Measurements from ENCODE around the gene STAT5B.

Gene STAT5B

GRCh38 chr17:42275527-42276358, 448 bp downstream of the STAT5B start:
- no peak for DNase-seq (ENCODE audit: low read depth)
- H3K4me3 ChIP-seq (ENCODE audit: control insufficient read depth, low read depth, low read length), result peak overlapping the region; percentile 85

GRCh38 chr17:42274812-42275526, 1.2 kb downstream of the STAT5B start:
- peak overlapping the region; percentile 85 for H3K4me3 ChIP-seq (ENCODE audit: control insufficient read depth, low read depth, low read length)
- no peak for DNase-seq (ENCODE audit: low read depth)
- TF ChIP-seq CTCF (IDR thresholded peaks at IDR 0.05; ENCODE audit: control insufficient read depth, insufficient read depth, low read depth, low read length, missing control alignments), result no peak

More at GRCh38 chr17:42275527-42276358, 448 bp downstream of the STAT5B start:
- no peak for TF ChIP-seq CTCF (IDR thresholded peaks at IDR 0.05; ENCODE audit: control insufficient read depth, insufficient read depth, low read depth, low read length, missing control alignments)

GRCh38 chr17:42274253-42274542, 2.0 kb downstream of the STAT5B start:
- H3K4me3 ChIP-seq (ENCODE audit: control insufficient read depth, low read depth, low read length), result no peak overlapping the region
- TF ChIP-seq CTCF (IDR thresholded peaks at IDR 0.05; ENCODE audit: control insufficient read depth, insufficient read depth, low read depth, low read length, missing control alignments), result no peak
- no peak for DNase-seq (ENCODE audit: low read depth)

- no peak overlapping the region for H3K4me3 ChIP-seq (ENCODE audit: control insufficient read depth, low read depth, low read length)
- TF ChIP-seq CTCF (IDR thresholded peaks at IDR 0.05; ENCODE audit: control insufficient read depth, insufficient read depth, low read depth, low read length, missing control alignments), result no peak
Observed at GRCh38 chr17:42273474-42274252, 2.5 kb downstream of the STAT5B start.

GRCh38 chr17:42272162-42272907, 3.9 kb downstream of the STAT5B start:
- DNase-seq (ENCODE audit: low read depth), result no peak
- no peak for TF ChIP-seq CTCF (IDR thresholded peaks at IDR 0.05; ENCODE audit: control insufficient read depth, insufficient read depth, low read depth, low read length, missing control alignments)
- no peak overlapping the region for H3K4me3 ChIP-seq (ENCODE audit: control insufficient read depth, low read depth, low read length)

More at GRCh38 chr17:42273474-42274252, 2.5 kb downstream of the STAT5B start:
- DNase-seq (ENCODE audit: low read depth), result no peak

- DNase-seq (ENCODE audit: low read depth), result no peak
- TF ChIP-seq CTCF (IDR thresholded peaks at IDR 0.05; ENCODE audit: control insufficient read depth, insufficient read depth, low read depth, low read length, missing control alignments), result no peak
- H3K4me3 ChIP-seq (ENCODE audit: control insufficient read depth, low read depth, low read length), result no peak overlapping the region
Observed at GRCh38 chr17:42271779-42272035, 4.5 kb downstream of the STAT5B start.

Data from AG09309 (cell line).